AG08396 (cell line): Measurements from ENCODE around the gene RNF187.
"Not testable (repeated sequence)": the region's sequence is repeated elsewhere in the genome, so short reads cannot be mapped to it uniquely, and the experiment has no call there.

Experiments
- DNase-seq: peaks from one replicate; pipeline ENCODE4 v3.0.0; 2012; ENCODE audit warnings: low spot score, mixed read lengths

The RNF187 gene

DNA sequence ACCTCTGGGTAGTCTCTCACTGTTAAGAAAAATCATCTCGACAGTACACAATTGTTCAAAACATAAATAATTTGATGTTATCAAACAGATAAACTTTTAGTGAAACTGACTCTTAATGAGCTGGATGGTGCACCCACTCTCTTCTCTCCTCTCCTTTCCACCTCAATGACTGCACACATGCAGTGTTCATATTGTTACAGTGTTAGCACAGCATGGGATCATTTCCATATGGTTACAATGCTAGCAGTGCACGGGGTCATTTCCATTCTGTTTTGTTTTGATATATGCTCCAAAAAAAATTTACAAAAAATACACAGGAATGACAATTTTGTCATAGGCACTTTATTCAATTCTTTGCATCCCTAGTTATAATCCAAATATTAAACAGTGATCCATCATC, 26.4 kb upstream of the RNF187 start:
- DNase-seq = no peak

DNA sequence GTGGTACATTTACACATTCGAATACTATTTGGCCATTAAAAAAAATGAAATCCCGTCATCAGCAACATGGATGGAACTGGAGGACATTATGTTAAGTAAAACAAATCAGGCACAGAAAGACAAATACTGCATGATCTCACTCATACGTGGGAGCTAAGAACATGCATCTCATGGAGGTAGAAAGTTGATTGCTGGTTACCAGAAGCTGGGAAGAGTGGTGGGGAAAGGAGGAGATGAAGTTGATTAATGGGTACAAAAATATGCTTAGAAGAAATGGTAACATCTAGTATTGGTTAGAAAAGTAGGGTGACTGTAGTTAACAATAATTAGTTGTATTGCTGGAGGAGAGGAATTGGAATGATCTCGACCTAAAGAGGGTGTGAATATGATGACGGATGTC, 24.6 kb upstream of the RNF187 start:
- DNase-seq = no peak

DNA sequence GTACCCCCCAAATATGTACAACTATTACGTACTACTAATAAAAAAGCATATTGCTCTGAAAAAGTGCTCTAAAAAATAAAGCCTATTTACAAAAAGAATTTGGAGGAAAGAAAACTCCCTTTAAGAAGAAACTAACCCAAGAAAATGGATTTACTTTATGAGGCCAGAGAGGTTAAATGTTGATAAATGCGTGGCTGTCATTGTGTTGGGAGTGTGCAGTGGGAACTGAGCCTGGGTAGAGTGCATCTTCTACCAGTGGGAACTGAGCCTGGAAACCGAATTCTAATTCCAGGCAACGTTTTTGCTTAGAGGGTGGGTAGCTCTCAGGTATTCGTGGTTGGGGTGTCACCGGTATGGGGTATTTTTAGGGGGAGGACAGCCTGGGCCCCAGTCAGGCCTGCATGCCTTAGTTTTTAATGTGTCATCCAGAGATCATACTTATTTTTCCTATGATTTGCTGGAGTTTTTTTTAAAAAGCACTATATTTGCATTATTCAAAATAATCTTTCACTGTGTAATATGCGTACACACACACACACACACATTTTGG, 24.1 kb upstream of the RNF187 start:
- no peak for DNase-seq

DNA sequence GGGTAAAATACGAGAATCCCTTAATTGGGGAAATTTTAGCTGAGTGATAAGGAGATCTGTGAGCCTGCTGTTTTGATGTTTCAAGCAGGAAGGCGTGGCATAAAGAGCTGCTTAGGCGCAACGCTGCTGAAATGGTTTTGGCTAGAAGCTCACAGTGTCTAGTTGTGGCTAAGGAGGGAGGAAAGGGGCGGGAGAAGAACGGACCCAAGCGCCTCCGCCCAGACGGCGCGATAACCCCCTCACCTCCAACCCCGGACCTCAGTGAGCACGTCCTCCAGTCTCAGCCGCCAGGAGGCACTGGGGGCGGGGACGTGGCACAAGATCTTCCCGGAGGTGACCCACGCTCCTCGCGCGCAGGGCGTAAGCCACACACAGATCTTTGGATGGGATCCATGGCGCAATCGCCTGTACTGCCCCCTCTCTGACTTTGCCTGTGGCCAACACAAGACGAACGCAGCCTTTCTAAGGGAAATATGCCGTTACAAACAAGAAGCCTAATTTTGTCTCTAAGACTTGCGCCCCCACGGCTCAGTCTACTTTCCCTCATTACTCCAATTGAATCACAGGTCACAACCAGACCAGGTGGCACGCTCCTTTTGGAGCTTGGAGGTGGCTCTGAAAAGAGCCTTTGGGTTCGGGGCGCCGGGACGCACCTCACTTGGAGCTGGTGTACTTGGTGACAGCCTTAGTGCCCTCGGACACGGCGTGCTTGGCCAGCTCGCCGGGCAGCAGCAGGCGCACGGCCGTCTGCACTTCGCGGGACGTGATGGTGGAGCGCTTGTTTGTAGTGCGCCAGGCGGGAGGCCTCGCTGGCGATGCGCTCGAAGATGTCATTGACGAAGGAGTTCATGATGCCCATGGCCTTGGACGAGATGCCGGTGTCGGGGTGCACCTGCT, 23.4 kb upstream of the RNF187 start:
- DNase-seq = no peak

DNA sequence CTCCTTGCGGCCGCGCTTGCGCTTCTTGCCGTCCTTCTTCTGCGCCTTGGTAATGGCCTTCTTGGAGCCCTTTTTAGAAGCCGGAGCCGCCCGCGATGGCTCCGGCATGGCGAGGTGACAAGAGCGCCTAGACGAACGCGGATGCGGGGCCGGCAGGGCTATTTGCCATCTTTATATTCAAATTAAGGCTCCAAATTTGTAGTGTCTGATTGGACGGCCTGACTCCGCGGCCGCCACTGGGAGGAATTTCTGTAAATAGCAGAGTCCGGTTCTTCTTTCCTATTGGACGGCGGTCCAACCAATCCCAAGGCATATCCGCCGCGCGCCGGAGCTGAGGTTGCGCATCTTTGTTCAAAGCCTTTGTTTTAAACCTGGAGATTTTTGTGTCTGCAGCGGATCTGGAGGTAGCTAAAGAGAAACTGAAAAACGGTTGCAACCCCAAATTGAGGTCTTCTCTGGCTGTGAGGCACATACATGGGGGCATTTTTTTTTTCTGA, 22.6 kb upstream of the RNF187 start:
- DNase-seq = peak; percentile 91

DNA sequence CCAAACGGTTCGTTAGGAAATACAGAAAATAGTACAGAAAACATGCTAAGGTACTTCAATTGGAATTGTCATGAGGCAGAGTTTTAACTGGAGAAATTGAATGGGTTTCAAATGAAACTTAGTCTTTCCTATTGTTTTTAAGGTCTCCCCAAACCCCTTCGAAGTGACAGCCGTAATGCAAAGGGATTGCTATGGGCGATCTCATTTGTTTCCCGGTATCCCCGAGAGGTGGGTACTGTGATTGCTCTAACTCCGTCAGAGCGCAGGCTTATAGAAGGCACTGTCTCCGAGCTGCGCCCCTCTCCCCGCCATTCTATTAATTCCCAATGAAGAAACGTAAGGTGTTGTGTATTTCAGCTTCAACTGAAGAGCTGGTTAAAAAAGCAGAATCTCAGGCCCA, 22.0 kb upstream of the RNF187 start:
- DNase-seq = no peak

DNA sequence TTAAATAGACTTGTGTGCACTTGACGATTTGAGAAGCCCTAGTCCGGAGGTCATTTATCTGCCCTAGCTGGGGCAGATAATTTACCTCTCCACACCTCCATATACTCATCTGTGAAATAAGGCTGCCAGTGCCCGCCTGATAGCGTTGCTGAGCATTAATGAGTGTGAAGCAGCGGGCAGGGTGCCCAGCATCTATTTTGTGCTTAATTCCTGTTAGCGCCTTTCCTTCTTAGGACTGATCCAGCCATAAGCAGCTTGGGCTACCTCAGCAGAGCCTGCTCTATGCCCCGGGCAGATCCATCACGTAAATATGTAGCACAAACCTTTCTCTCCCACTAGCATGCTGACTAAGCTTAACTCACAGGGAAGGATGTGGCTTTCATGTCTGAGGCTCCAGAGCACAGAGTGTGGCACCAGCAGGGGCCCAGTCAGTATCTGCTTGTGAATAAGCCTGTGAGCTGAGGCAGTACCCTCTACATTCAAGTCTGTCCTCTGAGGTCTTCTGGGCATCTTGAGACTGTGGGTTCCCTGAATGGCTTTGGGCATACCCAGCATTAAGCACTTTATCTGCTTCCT, 21.5 kb upstream of the RNF187 start:
- no peak for DNase-seq

DNA sequence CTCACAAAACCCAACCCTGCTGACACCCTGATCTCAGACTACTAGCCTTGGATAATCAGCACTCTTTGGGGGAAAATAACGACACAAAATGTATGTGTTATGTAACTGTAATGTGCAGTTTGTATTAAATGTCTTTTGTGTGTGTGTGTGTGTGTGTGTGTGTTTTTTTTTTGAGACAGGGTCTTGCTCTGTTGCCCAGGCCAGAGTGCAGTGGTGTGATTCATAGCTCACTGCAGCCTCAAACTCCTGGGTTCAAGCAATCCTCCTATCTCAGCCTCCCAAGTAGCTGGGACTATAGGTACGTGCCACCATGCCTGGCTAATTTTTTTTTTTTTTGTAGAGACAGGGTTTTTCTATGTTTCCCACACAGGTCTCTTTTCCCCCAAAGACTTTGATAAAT, 19.0 kb upstream of the RNF187 start:
- not testable (repeated sequence) for DNase-seq

DNA sequence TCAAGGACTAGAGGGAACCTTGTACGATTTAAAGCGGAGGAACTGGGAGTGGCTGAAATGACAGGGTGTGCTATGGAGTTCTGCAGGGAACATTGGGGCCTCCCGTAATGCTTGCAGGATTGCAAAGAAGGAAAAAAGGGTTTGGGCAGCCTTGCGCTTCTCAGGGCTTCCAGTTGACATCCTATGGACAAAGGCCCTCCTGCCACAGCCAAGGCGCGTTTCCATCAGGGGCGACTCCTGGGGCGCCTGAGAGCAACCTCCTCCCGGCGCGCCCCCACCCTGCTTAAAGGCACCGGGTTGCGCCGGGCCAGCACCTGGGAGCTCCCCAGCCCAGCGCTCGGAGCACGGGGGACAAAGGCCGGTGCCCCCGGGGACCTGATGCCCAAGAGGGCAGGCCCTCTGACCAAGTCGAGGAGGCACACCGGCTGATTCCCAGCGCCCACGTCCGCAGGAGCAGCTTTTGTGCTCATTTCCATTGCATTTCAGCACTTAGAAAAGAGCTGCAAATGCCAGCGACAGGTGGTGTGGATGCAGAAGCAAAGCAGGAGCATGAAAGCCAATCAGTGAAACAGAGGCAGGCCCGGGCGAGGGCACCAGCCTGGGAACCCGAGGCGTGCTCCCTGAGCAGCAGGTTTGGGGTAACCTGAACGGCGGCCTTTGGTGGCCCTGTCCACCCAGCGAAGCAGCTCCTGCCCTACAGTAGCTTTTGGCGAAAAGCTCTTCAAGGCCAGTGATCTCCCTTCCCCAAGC, 17.6 kb upstream of the RNF187 start:
- DNase-seq = no peak

DNA sequence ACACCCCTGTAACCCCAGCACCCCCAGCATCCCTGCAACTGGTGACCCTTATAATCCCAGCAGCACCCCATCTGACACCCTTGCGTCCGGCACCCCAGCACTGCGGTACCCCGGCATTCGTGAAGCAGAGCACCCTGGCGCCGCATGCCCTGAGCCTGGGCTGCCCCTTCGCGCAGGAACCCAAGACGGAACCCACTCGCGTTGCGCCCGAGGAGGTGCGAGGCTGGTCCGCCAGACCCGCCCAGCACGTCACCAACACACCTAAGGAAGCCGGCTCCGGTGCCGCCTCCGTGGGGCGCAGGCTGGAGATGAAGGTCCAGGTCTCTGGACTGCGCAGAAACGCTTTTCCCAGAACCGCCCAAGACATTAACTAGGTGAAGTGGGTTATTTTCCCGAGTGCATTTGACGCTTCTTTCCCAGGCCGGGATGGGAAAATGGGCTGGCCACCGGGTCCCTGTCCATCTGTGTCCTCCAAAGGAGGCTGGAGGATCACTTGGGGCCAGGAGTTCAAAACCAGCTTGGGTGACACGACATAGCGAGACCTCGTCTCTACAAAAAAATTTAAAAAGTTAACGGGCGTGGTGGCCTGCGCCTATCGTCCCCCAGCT, 15.9 kb upstream of the RNF187 start:
- DNase-seq = no peak

DNA sequence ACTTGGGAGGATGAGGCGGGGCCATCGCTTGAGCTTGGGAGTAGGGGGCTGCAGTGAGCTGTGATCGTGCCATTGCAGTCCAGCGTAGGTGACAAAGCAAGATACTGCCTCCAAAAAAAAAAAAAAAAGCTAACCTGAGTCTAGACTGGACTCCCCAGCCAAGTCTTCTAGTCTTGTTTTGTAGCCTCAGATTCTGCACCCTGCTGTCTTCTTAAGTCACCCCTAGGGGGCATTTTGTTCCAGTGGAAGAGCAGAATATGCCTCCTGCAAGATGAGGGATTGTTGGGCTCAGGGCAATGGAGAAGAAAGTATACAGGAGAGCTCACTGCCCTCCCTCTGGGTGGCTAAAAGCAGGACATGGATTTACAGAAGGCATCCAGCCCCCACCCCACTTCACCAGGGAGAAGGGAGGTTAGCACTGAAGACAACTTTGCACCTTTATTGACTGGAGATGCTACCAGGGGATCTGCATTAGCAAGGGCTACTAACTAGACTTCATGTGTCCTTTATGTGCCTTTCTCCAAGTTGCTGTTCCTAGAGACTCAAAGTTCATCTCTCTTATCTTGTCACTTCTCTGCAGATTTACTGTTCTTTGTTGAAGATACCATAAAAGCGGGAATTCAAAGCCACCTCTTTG, 15.3 kb upstream of the RNF187 start:
- peak; percentile 51 for DNase-seq

DNA sequence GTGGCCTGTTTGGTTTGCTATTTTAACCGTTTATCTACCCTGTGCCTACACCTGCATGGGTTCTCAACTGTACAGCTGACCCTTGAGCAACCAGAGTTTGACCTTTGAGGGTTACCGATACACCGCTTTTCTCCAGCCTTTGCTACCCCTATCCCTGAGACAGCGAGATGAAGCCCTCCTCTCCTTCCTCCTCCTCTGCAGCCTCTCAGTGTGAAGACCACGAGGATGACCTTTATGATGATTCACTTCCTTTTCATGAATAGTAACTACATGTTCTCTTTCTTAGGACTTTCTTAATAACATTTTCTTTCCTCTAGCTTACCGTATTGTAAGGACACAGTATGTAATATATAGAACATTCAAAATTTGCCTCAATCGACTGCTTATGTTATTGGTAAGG, 14.5 kb upstream of the RNF187 start:
- DNase-seq = no peak

DNA sequence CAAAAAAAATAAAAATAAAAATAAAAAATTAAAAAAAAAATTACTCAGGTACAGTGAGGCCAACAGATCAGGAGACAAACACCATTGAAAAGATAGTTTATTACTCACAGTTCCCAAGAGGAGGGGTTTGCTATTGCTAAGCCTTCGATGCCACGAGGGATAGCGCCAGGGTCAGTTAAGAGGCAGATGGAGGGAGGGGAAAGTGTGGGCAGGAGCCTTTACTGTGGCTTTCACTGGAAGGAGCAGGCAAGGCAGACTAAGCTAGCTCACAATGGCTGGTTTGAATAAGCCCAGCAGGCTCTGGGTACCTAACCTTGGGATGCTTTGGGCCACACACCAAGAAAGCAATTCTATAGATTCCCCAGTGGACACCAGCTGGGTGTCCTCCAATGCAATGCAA, 12.7 kb upstream of the RNF187 start:
- DNase-seq = no peak

DNA sequence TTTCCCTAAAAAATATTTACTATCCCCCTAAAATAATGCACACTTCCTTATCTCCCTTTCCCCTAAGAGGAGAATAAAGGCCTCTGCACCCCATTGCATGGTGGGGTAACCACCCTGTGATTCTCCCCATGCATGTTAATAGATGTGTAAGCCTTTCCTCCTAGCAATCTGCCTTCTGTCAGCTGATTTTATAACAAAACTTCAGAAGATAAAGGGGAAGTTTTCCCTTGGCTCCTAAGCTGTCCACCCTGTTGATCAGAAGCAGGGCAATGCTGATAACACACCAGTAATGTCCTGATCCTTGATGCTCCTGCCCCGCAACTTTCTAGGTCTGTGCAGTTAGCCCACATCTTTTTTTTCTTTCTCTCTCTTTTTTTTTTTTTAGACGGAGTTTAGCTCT, 11.4 kb upstream of the RNF187 start:
- no peak for DNase-seq

DNA sequence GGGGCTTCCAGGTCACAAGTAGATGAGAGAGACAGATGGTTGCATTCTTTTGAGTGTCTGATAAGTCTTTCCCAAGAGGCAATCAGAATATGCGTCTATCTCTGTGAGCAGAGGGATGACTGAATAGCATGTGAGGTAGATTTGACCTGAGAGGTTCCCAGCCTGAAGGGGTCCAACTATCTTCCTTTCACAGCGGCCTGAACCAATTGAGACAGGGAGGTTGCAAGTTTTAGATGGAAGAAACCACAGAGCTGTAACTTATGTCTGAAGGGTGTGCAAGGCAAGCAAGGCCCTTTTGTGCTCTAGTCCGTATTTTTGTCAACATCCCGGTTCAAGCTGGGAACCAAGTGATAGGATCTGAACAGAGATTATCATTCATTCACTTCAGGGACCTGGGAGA, 9.9 kb upstream of the RNF187 start:
- no peak for DNase-seq

DNA sequence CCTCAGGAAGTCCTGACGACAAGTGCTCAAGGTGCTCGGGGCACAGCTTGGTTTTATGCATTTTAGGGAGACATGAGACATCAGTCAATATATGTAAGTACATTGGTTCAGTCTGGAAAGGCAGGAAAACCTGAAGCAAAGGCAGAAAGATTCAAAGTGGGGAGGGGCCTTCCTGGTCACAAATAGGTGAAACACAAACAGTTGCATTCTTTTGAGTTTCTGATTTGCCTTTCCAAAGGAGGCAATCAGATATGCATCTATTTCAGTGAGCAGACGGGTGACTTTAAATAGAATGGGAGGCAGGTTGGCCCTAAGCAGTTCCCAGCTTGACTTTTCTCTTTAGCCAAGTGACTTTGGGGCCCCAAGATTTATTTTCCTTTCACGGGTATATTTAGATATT, 8.9 kb upstream of the RNF187 start:
- DNase-seq = no peak

DNA sequence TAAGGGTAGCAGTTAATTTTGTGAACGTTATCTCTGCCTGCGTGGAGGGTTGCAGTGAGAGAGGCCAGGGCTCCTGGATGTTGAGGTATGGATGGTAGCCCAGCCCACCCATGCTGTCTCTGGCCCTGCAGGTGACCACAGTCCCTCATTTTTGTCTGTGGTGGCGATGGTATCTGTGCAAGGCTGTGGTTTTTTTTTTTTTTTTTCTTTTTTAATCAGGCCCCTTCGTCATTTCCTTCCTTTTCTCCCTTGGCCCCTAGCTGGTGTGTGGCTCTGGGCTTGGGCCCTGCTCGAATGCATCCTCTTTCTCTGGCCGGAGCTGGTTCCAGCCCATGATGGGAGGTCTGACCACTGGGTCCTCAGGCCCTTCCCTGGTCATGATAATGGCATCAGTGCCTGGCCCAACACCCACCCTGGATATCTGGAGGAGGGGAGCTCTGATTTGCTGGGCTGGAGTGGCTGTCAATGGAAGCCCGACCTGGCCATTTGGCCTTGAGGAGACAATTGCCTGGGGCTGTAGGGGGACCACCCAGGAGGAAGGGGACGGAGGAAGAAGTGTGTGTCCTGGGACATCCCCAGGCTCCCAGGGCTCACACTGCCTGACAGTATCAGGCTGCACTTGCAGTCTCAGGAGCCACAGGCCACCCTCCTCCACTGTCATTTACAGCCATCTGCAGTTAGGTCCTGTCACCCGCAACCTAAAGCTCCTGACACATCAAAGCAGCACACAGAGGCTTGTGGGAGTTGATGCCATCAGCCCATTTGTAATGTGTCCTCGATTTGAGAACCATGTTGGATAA, 8.1 kb upstream of the RNF187 start:
- DNase-seq = no peak

DNA sequence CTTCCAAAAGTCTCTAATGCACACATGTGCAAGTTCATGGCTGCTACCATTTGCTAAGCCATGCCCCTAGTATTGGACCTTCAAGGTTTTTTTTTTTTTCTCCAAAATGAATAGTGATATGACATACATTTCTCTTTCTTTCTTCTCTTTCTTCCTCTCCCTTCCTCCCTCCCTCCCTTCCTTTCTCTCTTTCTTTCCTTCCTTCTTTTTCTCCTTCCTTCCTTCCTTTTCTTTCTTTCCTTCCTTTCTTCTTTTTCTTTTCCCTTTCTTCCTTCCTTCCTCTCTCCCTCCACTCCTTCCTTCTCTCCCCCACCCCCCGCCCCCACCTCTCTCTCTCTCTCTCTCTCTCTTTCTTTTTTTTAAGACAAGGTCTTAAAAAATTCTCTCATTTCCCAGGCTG, 3.4 kb upstream of the RNF187 start:
- no peak for DNase-seq

DNA sequence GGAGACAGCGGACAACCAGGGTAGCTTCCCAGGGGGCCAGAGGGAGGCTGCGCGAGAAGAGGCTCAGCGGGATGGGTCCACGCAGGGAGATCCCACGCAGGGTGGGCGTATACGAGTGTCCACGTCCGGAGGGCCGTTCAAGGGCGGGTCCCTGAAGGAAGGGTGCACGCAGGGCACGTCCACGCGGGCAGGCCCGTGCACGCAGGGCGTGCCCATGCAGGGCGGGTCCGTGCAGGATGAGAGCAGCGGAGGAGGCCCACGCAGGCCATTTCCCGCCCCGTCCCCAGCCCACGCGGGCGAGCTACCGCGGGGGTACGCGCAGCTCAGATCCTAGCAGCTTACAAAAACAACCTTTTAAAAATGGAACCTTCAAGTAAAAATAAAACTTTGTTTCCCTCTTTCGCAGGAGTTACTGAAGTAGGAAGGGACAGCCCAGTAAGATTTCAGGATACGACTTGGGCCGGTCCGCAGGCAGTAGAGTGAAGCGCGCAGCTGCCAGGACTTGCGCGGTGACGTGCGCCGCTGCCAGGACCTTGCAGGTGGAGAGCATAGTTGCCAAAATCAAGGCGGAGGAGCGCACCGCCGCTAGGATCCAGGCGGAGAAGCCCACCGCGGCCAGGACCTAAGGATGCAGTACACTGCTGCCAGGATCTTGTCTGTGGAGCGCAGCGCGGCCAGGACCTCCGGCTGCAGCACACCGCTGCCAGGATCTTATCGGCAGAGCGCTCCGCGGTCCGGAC, 416 bp upstream of the RNF187 start:
- DNase-seq = peak; percentile 86
